ENCODE results near the gene PSME4.

DNA sequence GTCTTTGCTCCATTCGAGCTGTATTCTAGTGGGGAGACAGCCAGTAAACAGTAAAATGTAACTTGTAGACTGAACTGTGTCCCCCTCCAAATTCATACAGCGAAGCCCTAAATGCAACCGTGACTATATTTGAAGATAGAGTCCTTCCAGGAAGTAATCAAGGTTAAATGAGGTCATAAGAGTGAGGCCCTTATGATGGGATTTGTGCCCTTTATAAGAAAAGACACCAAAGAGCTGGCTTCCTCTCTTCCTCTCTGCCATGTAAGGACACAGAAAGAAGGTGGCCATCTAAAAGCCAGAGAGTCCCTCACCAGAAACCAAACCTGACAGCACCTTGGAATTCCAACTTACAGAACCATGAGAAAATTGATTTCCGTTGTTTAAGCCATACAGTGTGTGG, 142.5 kb downstream of the PSME4 start:
- no peak for TF ChIP-seq JUNB (IDR thresholded peaks at IDR 0.05; ENCODE audit: unreplicated experiment)
- no peak for TF ChIP-seq CTCF (conservative IDR thresholded peaks at IDR 0.05; ENCODE audit: low read depth in 2 of 2)
- no peak for TF ChIP-seq CREB1 (CRISPR knock-in tag; IDR thresholded peaks at IDR 0.05; ENCODE audit: low read depth)
- TF ChIP-seq EZH2 (IDR thresholded peaks at IDR 0.05; ENCODE audit: low read depth, unreplicated experiment), result no peak
- no peak for TF ChIP-seq POLR2AphosphoS5 (IDR thresholded peaks at IDR 0.05; ENCODE audit: low read depth)
- no peak for TF ChIP-seq EZH2phosphoT487 (IDR thresholded peaks at IDR 0.05; ENCODE audit: unreplicated experiment)
- no peak for TF ChIP-seq REST (IDR thresholded peaks at IDR 0.05; ENCODE audit: unreplicated experiment)
- no peak for TF ChIP-seq ZNF114 (CRISPR knock-in tag; IDR thresholded peaks at IDR 0.05)
- TF ChIP-seq NANOG (IDR thresholded peaks at IDR 0.05; ENCODE audit: borderline replicate concordance), result no peak
- TF ChIP-seq STAT1 (IDR thresholded peaks at IDR 0.05; ENCODE audit: unreplicated experiment), result no peak
- TF ChIP-seq, protein P1, sequence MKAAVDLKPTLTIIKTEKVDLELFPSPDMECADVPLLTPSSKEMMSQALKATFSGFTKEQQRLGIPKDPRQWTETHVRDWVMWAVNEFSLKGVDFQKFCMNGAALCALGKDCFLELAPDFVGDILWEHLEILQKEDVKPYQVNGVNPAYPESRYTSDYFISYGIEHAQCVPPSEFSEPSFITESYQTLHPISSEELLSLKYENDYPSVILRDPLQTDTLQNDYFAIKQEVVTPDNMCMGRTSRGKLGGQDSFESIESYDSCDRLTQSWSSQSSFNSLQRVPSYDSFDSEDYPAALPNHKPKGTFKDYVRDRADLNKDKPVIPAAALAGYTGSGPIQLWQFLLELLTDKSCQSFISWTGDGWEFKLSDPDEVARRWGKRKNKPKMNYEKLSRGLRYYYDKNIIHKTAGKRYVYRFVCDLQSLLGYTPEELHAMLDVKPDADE (IDR thresholded peaks at IDR 0.05), result no peak
- TF ChIP-seq ZNF331 (CRISPR knock-in tag; IDR thresholded peaks at IDR 0.05; ENCODE audit: low read depth), result no peak

All from GM23338 (cell line).